GM18526 (cell line): ENCODE results near the gene NDUFA3.

Source experiments
- POLR2A ChIP-seq: IDR thresholded peaks from 3 replicates; pipeline ENCODE4 v1.6.1; 2011; ENCODE audit not compliant: insufficient read length; ENCODE audit errors: extremely low read depth

The NDUFA3 gene

DNA sequence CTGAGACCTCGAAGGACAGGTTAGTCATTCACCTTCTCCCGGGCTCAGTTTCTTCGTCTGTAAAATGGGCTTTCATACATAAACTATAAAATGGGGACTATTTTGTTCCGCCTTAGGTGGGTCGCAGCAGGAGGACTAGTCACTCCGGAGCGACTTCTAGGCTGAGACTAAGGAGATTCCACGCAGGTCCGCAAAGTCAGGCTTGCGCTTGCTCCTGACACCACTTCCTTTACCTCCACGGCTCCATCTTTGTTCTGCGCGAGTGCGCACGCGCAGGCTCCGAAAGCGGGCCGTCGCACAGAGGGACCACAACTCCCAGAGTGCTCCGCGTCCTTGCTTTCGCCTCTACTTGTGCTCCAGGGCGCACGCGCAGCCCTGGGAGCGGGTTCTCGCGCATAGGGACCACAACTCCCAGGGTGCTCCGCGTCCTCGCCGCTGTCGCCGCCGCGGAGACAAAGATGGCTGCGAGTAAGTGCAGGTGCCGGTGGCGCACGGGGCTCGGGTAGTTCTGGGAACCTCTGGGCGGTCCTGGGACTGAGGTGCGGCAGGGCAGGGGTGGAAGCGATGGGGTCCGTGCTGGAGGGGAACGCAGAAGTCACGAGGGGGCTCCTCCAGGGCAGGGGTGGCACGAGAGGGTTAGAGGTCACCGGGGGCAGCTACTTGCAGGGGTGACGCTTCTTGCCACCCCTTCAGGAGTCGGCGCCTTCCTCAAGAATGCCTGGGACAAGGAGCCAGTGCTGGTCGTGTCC lies at the start of gene NDUFA3:
Gene NDUFA3, plus strand, starts transcription at position 435 of the 749 bp plus-strand sequence. Its CDS starts 24 bp downstream, at position 459.
- peak; percentile 86 for TF ChIP-seq POLR2A

DNA sequence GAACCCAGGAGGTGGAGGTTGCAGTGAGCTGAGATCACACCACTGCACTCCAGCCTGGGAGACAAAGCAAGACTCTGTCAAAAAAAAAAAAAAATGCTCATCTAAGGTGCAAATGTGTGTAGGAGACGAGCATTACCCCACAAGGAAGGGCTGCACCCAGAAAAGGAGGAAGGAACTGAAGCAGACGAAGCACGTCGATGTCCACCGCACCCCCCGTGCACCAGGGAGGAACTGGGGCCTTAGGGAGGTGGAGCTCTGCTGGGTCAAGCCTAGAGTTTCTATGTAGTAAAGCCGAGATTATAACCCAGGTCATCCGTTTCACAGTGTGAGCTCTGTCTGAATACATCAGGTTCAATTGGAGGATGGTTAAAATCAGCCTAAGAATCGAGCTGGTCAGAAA lies 40.0 kb upstream of the NDUFA3 start:
- TF ChIP-seq POLR2A, result no peak

DNA sequence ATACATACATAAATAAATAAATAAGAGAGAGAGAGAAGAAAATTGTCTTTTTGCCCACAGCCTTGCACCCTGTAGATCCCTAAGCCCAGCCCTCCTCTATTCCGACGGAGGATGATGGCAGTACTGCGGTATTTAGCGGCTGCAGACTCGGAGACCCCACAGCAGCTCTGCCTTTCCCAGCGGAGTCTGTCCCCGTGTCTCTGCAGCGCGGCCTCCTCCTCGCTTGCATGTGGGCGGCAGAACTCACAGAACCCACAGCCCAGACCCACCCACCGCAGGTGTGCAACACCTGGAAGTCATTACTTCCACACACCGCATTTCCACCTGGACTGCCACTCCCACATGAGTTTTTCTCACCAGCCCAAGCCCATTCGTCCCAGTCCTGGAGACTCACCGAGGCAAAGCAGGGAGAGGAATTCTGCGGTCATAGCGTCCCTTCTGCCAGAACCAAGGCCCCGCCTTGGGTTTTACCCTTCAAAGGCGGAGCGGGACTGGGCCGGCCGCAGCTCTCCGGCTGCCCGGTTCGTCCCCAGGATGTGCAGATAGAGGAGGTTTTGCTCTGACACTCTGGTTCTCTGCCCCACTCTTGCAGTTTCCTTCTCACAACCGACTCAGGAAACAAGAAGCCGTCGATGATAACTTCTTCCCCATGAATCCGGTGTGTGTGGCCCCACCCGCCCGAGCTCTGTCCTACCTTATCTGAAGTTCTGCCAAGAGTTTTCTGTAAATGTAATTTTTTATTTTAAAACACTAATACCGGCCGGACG lies 39.1 kb upstream of the NDUFA3 start, which contains the start of gene VSTM1:
Gene VSTM1, minus strand, starts transcription at position 548 of the 767 bp plus-strand sequence. Its CDS starts 120 bp downstream, at position 428.
- TF ChIP-seq POLR2A, result no peak

DNA sequence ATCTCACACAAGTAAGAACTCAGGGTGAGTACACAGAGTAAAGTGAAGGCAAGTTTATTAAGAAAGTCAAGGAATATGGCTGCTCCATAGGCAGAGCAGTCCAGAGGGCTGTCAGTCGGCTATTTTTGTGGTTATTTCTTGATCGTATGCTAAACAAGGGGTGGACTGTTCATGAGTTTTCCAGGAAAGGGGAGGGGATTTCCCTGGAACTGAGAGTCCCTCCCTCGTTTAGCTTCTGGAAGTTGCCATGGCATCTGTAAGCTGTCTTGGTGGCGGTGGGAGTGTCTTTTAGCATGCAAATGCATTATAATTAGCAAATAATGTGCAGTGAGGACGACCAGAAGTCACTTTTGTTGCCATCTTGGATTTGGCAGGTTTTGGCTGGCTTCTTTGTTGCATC lies 33.2 kb upstream of the NDUFA3 start:
- TF ChIP-seq POLR2A, result no peak

DNA sequence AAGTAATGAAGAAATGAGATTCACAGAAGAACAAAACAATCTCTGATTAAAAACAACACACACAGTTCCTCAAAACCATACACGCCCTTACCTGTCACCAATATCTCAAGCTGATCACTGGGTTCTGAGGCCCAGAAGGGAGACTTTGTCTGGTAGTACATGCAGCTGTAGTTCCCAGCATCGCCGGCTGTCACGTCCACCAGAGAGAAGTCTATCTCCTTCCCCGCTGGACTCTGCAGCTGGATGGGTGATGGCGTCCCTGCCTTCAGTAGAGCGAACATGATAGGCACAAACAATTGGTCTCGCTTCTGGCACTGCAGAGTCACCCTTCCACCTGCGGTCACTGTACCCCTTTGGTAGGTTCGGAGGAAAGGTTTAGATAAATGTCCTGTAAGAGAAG lies 28.8 kb upstream of the NDUFA3 start:
- no peak for TF ChIP-seq POLR2A

DNA sequence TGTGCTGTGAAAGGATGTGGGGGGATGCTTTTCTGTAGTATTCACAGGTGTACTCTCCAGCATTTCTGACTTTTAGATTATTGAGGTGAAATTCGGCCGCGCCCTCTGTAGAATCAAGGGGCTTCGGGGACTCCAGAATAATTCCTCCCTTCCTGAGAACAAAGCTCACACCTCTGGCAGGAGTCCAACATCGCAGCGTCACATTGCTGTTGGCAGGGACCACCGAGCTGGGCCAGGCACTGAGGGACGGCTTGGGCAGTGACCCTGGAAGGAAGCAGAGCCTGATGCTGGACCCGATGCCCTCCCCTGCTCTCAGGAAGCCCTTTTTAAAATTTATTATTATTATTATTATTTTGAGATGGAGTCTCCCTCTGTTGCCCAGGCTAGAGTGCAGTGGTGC lies 27.8 kb upstream of the NDUFA3 start:
- TF ChIP-seq POLR2A, result no peak

DNA sequence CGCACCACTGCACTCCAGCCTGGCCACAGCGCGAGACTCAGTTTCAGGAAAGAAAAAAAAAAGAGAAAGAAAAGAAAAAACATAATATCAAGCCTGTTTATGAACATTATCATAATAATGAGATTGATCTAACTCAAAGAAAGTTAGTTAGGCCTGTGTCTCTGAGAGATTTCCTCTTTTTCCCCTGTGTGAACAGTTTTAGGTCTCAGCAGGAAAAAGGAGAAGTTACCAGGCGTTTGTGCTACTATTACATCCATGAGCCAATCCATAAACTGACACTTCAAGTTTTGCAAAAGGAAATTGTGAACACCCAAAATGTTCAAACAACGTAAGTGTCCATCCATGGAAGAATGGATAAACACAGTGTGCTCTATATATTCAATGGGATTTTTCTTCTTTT lies 25.3 kb upstream of the NDUFA3 start:
- TF ChIP-seq POLR2A, result no peak

DNA sequence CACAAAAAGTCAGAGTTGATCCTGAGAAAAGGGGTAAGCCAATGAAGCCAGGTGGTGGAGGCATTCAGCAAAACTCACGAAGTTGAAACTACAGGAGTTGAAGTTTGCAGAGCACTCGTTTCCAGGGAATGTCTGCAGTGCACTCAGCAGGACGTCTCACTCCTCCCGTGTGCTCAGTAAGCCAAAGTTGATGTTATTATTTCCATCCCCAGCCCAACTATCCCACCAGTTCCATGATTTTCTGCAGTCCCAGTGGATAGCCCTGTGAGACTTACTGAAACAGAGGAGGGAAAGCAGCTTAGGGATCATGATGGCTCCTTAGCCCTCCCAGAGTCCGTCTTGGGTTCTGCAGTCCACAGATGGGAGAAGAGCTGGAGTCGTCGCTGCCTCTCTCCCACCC lies 21.6 kb upstream of the NDUFA3 start, which contains the start of gene TARM1:
Gene TARM1, minus strand, starts transcription at position 334 of the 400 bp plus-strand sequence. Its CDS starts 25 bp downstream, at position 309.
- no peak for TF ChIP-seq POLR2A

DNA sequence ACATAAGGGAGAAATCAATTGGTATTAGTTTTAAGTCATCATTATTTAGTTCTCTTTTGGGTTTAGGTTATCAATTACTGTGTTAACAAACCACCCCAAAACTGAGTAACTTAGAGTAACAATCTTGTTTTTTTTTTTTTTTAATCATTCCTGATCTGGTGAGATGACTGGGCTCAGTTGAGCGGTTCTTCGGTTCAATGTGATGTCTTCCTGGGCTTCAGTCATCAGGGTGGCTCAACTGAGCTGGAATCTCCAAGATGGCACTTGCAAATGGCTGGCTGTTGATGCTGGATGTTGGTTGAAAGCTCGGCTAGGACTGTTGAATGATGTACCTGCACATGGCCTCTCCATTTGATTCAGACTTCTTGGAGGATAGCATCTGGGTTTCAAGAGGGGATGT lies 18.2 kb upstream of the NDUFA3 start:
- no peak for TF ChIP-seq POLR2A

DNA sequence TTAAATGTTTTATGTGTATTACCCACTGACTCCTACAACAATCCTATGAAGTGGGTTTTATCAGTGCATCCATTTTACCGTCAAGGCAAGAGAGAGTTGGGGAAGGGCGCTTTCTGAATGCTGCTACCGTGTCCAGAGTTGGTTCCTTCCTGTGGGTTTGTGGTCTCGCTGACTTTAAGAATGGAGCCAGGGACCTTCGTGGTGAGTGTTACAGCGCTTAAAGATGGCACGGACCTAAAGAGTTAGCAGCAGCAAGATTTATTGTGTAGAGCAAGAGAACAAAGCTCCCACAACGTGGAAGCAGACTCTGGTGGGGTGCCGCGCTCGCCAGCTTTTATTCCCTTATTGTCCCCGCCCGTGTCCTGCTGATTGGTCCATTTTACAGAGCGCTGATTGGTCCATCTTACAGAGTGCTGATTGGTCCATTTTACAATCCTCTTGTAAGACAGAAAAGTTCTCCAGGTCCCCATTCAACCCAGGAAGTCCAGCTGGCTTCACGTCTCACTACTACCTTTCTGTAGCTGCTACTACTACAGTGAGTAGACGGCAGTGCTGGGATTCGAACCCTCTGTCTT lies 8.1 kb upstream of the NDUFA3 start:
- TF ChIP-seq POLR2A, result no peak

DNA sequence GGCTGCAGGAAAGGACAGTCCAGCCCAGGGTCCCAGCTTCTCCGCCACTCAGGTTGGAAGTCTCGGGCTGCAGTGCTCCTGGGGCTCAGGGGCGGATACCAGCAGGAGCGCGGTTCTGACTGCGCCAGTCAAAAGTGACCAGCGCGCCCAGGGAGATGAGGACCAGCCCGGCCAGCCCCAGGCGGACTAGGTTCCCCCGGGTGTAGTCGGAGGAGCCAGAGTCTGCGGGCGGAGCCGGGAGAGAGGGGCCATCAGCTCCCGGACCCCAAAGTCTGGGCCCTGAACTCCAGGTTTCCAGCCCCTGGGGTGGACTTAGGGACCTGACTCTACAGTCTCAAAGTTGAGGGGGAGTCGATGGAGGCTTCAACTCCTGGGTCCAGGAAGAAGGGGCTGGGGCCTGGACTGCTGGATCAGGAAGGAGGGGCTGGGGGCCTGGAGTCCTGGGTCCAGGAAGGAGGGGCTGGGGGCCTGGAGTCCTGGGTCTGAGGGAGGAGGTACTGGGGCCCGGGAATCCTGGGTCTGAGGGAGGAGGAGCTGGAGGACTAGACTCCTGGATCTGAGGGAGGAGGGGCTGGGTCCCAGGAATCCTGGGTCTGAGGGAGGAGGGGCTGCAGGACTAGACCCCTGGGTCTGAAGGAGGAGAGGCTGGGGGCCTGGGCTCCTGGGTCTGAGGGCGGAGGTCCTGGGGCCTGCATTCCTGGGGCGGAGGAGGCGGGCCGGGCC lies 7.4 kb upstream of the NDUFA3 start:
- TF ChIP-seq POLR2A, result no peak

DNA sequence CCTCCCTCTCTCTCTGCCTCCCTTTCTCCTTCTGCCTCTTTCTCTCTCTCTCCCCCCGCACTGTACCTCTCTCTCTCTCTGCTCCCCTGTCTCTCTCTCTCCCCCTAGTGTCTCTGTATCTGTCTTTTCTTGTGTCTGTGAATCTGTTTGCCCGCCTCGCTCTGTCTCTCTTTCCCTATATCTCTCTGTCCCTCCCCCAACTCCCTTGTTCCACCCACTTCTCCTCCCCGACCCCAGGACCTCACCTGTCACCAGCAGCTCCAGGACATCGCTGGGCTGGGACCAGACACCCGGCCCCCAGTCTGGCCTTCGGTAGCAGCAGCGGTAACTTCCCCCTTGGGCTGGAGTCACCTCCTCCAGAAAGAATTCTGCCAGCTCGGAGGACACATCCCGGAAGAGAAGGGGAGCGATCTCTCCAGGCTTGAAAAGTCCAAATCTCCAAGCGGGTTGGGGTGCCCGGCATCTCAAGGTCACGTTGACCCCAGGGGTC lies 6.0 kb upstream of the NDUFA3 start:
- TF ChIP-seq POLR2A, result no peak

DNA sequence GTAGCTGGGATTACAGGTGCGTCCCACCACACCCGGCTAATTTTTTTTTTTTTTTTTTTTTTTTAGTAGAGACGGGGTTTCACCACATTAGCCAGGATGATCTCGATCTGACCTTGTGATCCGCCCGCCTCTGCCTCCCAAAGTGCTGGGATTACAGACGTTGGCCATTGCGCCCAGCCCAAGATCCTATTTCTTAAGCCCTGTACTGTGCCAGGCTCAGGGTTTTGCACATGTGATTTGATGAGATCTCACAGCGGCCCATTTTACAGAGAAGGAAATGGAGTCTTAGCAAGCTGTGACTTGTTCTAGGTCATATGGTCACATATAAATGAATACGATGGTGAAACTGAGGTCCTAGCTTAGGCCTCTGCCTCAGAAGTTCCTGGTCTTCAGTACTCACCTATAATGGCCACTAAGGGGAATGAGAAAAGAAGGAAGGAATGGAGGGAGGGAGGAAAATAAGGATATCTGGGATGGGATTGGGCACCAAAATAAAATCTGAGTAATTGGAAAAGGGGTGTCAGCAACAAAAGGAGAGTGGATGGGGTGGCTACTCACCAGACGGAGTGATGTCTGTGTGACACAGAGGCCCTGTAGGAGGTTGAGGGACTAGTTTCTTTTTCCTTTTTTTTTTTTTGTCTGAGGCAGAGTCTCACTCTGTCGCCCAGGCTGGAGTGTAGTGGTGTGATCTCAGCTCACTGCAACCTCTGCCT lies 3.3 kb upstream of the NDUFA3 start:
- TF ChIP-seq POLR2A, result no peak

DNA sequence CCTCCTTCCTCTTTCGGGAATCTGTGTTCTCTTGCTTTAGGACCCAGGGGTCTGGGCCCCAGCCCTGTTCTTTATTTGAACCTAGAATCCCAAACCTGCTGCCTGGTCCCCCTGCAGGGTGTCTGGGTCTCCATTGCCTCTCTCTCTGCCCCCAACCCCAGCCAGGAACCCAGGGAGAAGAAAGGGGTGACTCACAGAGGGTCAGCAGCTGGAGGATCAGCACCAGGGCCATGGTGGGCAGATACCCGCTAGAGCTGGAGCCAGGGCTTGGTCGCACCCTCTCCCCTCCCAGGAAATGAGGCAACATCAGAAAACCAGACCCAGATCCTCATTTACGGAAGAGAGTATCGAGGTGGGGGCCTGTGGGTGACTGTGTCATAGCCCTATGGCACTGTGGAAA lies 2.1 kb upstream of the NDUFA3 start, which contains the start of gene OSCAR:
Gene OSCAR, minus strand, starts transcription at position 243 of the 400 bp plus-strand sequence. Its CDS starts 11 bp downstream, at position 232.
- TF ChIP-seq POLR2A, result no peak
